Measurements from ENCODE around the gene ITGBL1.

- TF ChIP-seq CTCF (IDR thresholded peaks at IDR 0.05) (no peak), POLR2A (IDR thresholded peaks at IDR 0.05) (no peak)
Measured at GRCh38 chr13:101529422-101529821, 76.9 kb downstream of the ITGBL1 start.

All from stomach (tissue), 4 donors.